GM06990 (cell line): ENCODE data around the gene PON3.

Experiments used
- DNase-seq: peaks from one replicate; pipeline ENCODE4 v3.0.0-alpha.2; 2011; ENCODE audit not compliant: insufficient read length; ENCODE audit errors: extremely low read depth
- H3K27me3 ChIP-seq: replicated peaks from 2 replicates; pipeline ENCODE4 v1.6.0; 2011; ENCODE audit warnings: low read length; ENCODE audit not compliant: control insufficient read depth, insufficient read depth
- H3K36me3 ChIP-seq: 2 replicates; pipeline ENCODE4 v1.5.1; 2011; ENCODE audit warnings: low read length; ENCODE audit not compliant: control insufficient read depth, insufficient read depth
- H3K4me3 ChIP-seq: replicated peaks from 2 replicates; pipeline ENCODE4 v1.5.1; 2011; ENCODE audit warnings: low read depth, mild to moderate bottlenecking, control low read depth, low read length
- TF ChIP-seq, protein P1 (sequence below): IDR thresholded peaks from 2 replicates; pipeline ENCODE4 v1.5.1; 2011; ENCODE audit warnings: low read length, control low read depth, mild to moderate bottlenecking, inconsistent platforms; ENCODE audit not compliant: insufficient read depth, poor library complexity, severe bottlenecking

PON3 gene

DNA sequence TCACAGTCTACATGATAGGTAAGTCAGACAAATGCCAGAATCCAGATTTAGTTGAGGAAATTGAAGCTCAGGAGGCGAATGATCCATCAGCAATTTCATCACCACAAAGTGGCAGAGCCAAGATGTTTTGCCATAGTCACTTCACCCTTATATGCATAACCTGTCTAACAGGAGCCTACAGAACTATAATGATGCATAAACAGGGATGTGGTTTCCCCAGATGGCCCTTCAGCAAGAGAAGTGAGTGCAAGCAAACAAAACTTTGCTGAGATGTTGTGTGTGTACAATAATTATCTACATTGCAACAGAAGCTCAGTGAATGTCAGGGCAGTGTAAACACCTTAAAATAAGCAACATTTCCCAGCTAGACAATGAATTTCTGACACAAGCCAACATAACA is 28.6 kb downstream of the PON3 start:
- H3K4me3 ChIP-seq: no peak overlapping the region
- H3K36me3 ChIP-seq: no peaks in the 10 kb centered on the region
- TF ChIP-seq, protein P1, sequence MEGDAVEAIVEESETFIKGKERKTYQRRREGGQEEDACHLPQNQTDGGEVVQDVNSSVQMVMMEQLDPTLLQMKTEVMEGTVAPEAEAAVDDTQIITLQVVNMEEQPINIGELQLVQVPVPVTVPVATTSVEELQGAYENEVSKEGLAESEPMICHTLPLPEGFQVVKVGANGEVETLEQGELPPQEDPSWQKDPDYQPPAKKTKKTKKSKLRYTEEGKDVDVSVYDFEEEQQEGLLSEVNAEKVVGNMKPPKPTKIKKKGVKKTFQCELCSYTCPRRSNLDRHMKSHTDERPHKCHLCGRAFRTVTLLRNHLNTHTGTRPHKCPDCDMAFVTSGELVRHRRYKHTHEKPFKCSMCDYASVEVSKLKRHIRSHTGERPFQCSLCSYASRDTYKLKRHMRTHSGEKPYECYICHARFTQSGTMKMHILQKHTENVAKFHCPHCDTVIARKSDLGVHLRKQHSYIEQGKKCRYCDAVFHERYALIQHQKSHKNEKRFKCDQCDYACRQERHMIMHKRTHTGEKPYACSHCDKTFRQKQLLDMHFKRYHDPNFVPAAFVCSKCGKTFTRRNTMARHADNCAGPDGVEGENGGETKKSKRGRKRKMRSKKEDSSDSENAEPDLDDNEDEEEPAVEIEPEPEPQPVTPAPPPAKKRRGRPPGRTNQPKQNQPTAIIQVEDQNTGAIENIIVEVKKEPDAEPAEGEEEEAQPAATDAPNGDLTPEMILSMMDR: no peak
- H3K27me3 ChIP-seq: no peaks in the 10 kb centered on the region
- DNase-seq: no peak

DNA sequence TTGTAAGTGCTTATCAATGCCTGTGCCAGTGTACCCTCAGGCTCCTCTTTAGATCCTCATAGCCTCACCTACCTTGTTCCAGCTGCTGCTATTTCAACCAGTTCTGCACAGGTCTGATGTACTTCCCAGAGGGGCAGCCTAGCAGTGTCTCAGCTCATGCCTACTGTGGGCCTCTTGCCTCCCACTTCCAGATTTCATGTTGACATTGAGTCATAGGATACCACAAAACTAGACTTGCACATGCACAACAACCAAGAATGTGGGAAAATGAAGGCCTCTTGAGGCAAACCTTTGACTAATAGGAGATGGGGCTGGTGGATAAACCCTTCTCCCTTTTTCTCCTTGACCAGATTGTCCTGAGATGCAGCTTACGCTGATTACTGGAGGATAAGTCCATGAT is 31.0 kb downstream of the PON3 start:
- H3K36me3 ChIP-seq: no peaks in the 10 kb centered on the region
- TF ChIP-seq, protein P1: no peak
- no peak for DNase-seq
- H3K27me3 ChIP-seq: no peaks in the 10 kb centered on the region
- no peak overlapping the region for H3K4me3 ChIP-seq

DNA sequence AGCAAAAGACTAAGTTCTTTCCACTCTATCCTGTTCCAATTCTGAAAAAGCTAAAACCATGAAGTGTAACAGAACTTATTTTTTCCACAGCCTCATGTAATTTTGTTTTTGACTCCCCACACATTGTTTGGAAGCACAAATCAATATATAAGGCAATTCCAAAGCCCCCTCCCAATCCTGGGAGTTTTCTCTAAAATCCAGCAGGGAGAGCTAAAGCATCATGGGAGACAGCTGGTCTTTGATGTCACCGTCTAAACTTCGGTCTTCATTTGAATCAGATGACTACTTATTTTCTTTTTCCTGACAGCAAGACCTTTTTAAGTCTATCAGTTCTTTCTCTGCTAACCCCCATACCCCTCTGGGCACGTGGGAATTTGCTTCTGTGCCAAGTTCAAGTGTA is 38.6 kb downstream of the PON3 start:
- DNase-seq: no peak
- Histone ChIP-seq H3K27me3 (no peaks in the 10 kb centered on the region), H3K4me3 (no peak overlapping the region), H3K36me3 (no peaks in the 10 kb centered on the region)
- TF ChIP-seq, protein P1: no peak

DNA sequence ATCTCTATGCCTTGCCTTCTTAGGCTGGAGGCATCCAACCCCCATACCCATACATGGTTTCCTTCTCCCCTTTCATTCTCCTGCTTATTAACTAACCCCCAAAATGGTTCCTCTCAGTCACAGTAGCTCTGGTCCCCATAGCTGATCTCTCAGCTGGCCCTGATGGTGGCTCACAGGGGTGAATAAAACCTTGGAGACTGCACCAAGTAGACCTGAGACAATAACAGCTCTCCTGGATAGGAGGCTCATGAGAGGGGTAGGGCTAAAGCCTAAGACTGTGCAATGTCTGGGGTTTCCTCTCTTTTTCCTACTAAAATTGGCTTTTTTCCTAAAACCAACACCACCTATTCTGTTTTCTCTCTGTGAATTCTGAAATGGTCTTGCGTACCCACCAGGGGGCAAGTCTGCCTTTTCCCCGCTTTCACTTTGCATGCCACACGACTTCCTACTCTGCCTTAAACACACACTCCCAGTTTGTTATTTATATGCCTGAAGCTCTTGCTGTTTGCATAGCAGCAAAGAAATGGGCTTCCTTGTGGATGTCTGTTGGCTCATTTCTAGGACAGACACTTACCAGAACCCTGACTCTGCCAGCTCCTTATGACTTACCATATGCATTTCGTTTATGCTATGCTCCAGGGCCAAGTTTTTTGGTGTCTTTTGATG is 53.4 kb downstream of the PON3 start:
- DNase-seq: no peak
- H3K27me3 ChIP-seq: no peaks in the 10 kb centered on the region
- no peaks in the 10 kb centered on the region for H3K36me3 ChIP-seq
- TF ChIP-seq, protein P1: no peak
- H3K4me3 ChIP-seq: no peak overlapping the region

DNA sequence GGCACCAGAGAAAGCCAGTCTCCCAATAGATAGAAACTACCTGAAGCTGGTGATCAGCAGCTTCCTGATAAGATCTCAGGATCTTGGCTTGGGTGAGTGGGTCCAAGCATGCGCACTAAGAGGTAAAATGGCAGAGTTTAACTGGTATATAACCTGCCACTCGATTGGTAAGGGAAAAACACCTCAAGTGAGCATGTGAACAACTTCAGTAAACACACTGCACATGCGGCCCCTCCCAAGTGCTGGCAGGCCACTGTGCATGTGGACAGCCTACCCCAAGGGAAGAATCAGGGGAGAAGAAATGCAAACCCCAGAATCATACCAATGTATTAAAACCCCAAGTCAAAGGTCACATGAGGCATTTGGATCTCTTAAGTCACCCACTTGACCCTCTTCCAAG is 54.1 kb downstream of the PON3 start:
- no peak for DNase-seq
- H3K4me3 ChIP-seq: no peak overlapping the region
- TF ChIP-seq, protein P1: no peak

DNA sequence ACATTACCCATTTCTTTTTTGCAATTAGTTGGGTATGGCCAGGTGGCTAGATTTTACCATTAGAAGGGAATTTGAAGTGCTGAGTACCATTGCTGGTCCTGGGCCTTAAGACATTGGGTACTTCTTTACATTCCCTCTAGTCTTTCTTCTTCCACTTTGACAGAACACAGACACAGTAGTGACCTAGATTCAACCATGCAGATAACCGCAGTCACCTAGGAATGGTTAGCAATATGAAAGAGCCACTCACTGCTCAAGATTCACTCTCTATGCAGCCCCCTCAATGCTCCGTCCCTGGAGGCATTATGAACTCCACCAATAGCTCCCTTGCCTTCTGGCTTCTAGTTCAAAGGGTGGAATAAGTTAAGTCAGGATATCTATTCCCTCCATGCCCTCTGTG is 55.7 kb downstream of the PON3 start:
- TF ChIP-seq, protein P1: no peak
- no peak for DNase-seq
- H3K36me3 ChIP-seq: no peaks in the 10 kb centered on the region
- no peak overlapping the region for H3K4me3 ChIP-seq
- H3K27me3 ChIP-seq: no peaks in the 10 kb centered on the region

More for the DNA sequence above, 54.1 kb downstream of the PON3 start:
- no peaks in the 10 kb centered on the region for H3K36me3 ChIP-seq
- H3K27me3 ChIP-seq: no peaks in the 10 kb centered on the region
